CD4-positive, CD25-positive, alpha-beta regulatory T cell (primary cell): ENCODE results near the gene SAE1. TPM values are rescaled to one million over a fixed set of nuclear protein-coding genes. Genes with fewer than 3 reads are reported as not detected.

Experiments used
- ATAC-seq, 2 donors: fragments of 150-1000 bp; cut with Tn5 transposase; one replicate each; pipeline ENCODE4 v1.10.0; 2021; ENCODE audit warnings: low read depth in 2 of 2, moderate number of reproducible peaks in 2 of 2, moderate library complexity in 1 of 2
- DNase-seq, 3 donors: peaks; one replicate each; pipeline versions ENCODE4 v3.0.0 to v3.0.0-alpha.2; 2012 to 2022; ENCODE audit warnings: mixed read lengths in 1 of 3
- H3K27ac ChIP-seq: one replicate; pipeline ENCODE4 v1.7.0; 2013; ENCODE audit warnings: mild to moderate bottlenecking, low read length; ENCODE audit not compliant: insufficient read depth, poor library complexity, severe bottlenecking
- H3K27me3 ChIP-seq: one replicate; pipeline ENCODE4 v1.7.0; 2013; ENCODE audit warnings: low read length; ENCODE audit not compliant: control insufficient read depth, insufficient read depth
- H3K36me3 ChIP-seq: one replicate; pipeline ENCODE4 v1.7.0; 2013; ENCODE audit warnings: mild to moderate bottlenecking, low read length, moderate library complexity; ENCODE audit not compliant: control insufficient read depth, insufficient read depth
- H3K4me1 ChIP-seq: 2 replicates; pipeline ENCODE4 v1.7.0; 2013; ENCODE audit warnings: mild to moderate bottlenecking, low read length; ENCODE audit not compliant: insufficient read depth, control insufficient read depth, poor library complexity, severe bottlenecking
- H3K4me3 ChIP-seq: one replicate; pipeline ENCODE4 v1.7.0; 2013; ENCODE audit warnings: low read depth, mild to moderate bottlenecking, low read length, moderate library complexity
- H3K9me3 ChIP-seq, 2 experiments: 1 replicate in 1 of 2; 2 replicates in 1 of 2; pipeline ENCODE4 v1.7.0; 2013; ENCODE audit warnings: low read length in 2 of 2, mild to moderate bottlenecking in 1 of 2, moderate library complexity in 1 of 2; ENCODE audit not compliant: control insufficient read depth in 2 of 2
- H3K27ac Mint-ChIP-seq, 3 donors: one replicate each; pipeline ENCODE4 v1.8.0; 2020 to 2022; ENCODE audit warnings: mild to moderate bottlenecking in 3 of 3, mixed read lengths in 3 of 3, moderate library complexity in 2 of 3
- H3K27me3 Mint-ChIP-seq: one replicate; pipeline ENCODE4 v1.8.0; 2022; ENCODE audit warnings: mild to moderate bottlenecking, mixed read lengths
- H3K36me3 Mint-ChIP-seq: one replicate; pipeline ENCODE4 v1.8.0; 2020; ENCODE audit warnings: mixed read lengths
- H3K4me1 Mint-ChIP-seq, 4 donors: one replicate each; pipeline ENCODE4 v1.8.0; 2020 to 2022; ENCODE audit warnings: mixed read lengths in 4 of 4, mild to moderate bottlenecking in 1 of 4
- H3K4me3 Mint-ChIP-seq, 4 donors: one replicate each; pipeline ENCODE4 v1.8.0; 2020 to 2022; ENCODE audit warnings: mild to moderate bottlenecking in 4 of 4, mixed read lengths in 4 of 4, moderate library complexity in 3 of 4
- H3K9me3 Mint-ChIP-seq, 7 donors: one replicate each; pipeline ENCODE4 v1.8.0; 2020 to 2022; ENCODE audit warnings: mixed read lengths in 7 of 7, mild to moderate bottlenecking in 3 of 7, moderate library complexity in 2 of 7
- polyA plus RNA-seq, 4 donors: library from polyadenylated mRNA; unstranded; fragments of 300-500 nt; fragmentation: Illumina TruSeq; gene quantifications; one replicate each; pipeline ENCODE4 v1.2.3, GENCODE V29; 2021
- total RNA-seq: library from RNA; stranded (reverse); gene quantifications from one replicate; pipeline ENCODE4 v1.2.3, GENCODE V29; 2022

The SAE1 gene
- total and polyA plus RNA-seq, 5 donors from 2014 or later = 45.5 to 127 (median 110) TPM

DNA sequence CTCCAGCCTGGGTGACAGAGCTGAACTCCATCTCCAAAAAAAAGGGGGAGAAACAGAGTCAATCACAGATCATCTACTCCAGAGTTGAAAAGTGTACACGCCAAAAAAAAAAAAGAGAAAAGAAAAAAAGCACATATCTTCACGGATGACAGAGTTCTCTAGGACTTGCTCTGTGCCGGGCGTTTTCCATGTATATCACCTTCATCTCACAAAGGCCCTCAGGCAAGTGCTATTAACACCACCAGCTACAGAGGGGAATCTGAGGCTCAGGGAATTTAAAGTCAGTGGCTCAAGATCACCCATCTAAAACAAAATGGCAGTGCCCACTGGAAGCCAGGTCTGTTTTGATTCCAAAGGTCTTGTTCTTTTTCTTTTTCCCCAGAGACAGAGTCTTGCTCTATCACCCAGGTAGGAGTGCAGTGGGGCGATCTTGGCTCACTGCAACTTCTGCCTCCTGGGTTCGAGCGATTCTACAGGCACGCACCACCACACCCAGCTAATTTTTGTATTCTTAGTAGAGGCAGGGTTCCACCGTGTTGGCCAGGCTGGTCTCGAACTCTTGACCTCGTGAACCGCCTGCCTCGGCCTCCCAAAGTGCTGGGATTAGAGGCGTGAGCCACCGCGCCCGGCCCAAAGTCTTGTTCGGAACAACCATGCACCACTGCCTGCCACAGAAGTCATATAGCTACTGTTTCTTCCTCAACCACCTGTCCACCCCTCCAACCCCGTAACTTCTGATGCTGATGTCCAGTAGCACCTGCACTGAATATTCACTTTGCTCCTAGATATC is 42.2 kb downstream of the SAE1 start:
- no peak overlapping the region for H3K4me3 ChIP-seq
- no peak for DNase-seq
- H3K4me1 ChIP-seq = peaks cover 24% of the 10 kb centered on the region
- no peaks in the 10 kb centered on the region for H3K27me3 ChIP-seq
- H3K4me1 Mint-ChIP-seq = peaks cover 12 to 47% (median 24%) of the 10 kb centered on the region in 4 donors
- no peak overlapping the region for H3K27ac ChIP-seq
- no peak for ATAC-seq
- H3K36me3 ChIP-seq = peaks cover 26% of the 10 kb centered on the region
- peak overlapping the region; percentile 35 to 38 (median 36) for H3K27ac Mint-ChIP-seq
- no peaks in the 10 kb centered on the region for H3K9me3 ChIP-seq
- no peak overlapping the region for H3K4me3 Mint-ChIP-seq
- H3K36me3 Mint-ChIP-seq = peaks cover 37% of the 10 kb centered on the region
- H3K9me3 Mint-ChIP-seq = no peaks in the 10 kb centered on the region
- H3K27me3 Mint-ChIP-seq = no peaks in the 10 kb centered on the region

DNA sequence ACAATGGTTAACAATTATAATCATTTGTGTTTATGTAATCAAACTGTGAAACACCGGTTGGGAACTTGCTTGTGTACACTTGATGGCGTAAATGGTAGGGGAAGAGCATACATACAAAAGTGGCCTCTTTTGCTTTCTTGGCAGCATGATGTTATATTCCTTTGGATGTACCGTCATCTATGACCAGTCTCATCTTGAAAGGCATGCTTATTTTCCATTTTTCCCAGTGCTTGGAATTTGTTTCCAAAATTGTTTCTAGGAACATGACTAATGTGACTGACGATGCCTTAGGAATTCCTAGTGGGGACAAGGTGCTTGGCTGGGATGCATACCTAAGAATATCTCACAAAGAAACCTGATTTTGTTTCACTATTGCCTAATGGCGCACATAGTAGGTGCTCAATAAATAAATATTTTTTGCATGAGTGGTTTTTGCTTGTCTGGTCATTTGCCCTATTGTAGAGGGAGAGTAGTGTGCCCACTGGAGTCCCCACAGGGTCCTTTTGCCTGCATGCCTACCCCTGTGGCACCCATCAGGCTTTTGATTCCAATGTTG is 45.5 kb downstream of the SAE1 start:
- Histone ChIP-seq H3K27ac (peak overlapping the region; percentile 52), H3K4me3 (peak overlapping the region; percentile 74), H3K4me1 (peaks cover 36% of the 10 kb centered on the region), H3K9me3 (no peaks in the 10 kb centered on the region), H3K27me3 (no peaks in the 10 kb centered on the region), H3K36me3 (peaks cover 21% of the 10 kb centered on the region)
- H3K36me3 Mint-ChIP-seq = peaks cover 34% of the 10 kb centered on the region
- DNase-seq (no peak), ATAC-seq (no peak)
- H3K4me3 Mint-ChIP-seq = peak overlapping the region; percentile 49 to 81 (median 76)
- no peaks in the 10 kb centered on the region for H3K9me3 Mint-ChIP-seq
- H3K27me3 Mint-ChIP-seq = no peaks in the 10 kb centered on the region
- peaks cover 22 to 68% (median 34%) of the 10 kb centered on the region in 4 donors for H3K4me1 Mint-ChIP-seq
- H3K27ac Mint-ChIP-seq = peak overlapping the region; percentile 87 to 96 (median 90)

DNA sequence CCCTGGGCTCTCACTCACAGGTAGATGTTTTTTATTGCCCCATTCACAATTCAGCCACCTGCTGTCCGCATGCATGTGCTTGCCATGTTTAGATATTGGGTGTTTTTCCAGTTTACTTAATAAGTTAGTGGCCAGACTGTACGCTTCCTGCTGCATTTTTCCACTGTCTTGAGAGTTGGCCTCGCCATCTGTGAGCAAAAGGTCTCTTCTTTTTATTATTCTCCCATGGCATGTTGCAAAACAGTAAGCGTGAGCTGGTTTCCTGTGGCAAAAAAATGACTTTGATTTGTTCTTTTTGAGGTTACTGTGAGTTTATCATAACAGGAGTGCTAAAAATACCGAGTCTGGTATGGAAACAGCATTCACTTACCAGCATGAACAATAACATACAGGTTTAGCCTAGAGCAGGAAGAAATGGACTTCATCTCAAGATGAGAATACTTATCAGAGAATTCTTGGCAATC is 46.0 kb downstream of the SAE1 start:
- H3K4me1 ChIP-seq = peaks cover 36% of the 10 kb centered on the region
- H3K4me3 ChIP-seq = peak overlapping the region; percentile 74

DNA sequence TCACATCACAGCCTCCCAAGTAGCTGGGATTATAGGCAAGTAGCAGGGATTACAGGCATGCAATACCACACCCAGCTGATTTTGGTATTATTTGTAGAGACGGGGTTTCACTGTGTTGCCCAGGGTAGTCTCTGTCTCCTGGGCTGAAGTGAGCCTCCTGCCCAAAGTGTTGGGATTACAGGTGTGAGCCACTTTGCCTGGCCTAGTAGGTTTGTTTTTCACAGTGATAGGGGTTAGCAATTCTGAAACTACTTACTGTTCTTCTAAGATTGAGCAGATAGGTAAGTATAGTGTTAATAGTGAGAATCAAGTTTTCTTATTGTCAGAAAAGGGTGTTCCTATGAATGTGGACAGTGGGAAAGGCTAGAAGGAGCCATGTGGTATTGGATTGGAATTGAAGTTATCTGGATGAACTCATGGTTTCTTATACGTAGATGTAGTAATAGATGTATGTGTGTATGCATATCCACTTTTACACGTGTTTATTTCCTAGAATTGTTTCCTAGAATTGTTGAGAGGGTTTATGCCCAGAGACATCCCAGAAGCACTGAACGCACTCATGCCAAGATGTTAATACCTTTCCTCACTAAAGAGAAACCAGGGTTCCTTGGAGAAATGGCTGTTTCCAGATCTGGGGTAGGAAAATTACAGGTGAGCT is 49.1 kb downstream of the SAE1 start:
- H3K36me3 ChIP-seq = peaks cover 14% of the 10 kb centered on the region
- H3K27me3 ChIP-seq = no peaks in the 10 kb centered on the region
- H3K4me1 ChIP-seq = peaks cover 36% of the 10 kb centered on the region
- H3K4me3 ChIP-seq = no peak overlapping the region
- DNase-seq = no peak
- ATAC-seq = no peak
- H3K4me1 Mint-ChIP-seq = peaks cover 28 to 68% (median 44%) of the 10 kb centered on the region in 4 donors
- no peaks in the 10 kb centered on the region for H3K9me3 Mint-ChIP-seq
- peaks cover 33% of the 10 kb centered on the region for H3K36me3 Mint-ChIP-seq
- peak overlapping the region in 1 of 4 donors; percentile 28 for H3K4me3 Mint-ChIP-seq
- peak overlapping the region; percentile 6 for H3K27ac ChIP-seq
- peak overlapping the region; percentile 21 to 86 (median 71) for H3K27ac Mint-ChIP-seq
- no peaks in the 10 kb centered on the region for H3K27me3 Mint-ChIP-seq
- no peaks in the 10 kb centered on the region for H3K9me3 ChIP-seq

More for the DNA sequence above, 46.0 kb downstream of the SAE1 start:
- no peaks in the 10 kb centered on the region for H3K27me3 ChIP-seq
- Mint-ChIP-seq H3K27ac (peak overlapping the region; percentile 87 to 96 (median 90)), H3K9me3 (no peaks in the 10 kb centered on the region), H3K36me3 (peaks cover 34% of the 10 kb centered on the region), H3K27me3 (no peaks in the 10 kb centered on the region), H3K4me3 (peak overlapping the region; percentile 30 to 81 (median 76)), H3K4me1 (peaks cover 22 to 68% (median 34%) of the 10 kb centered on the region in 4 donors)
- peak overlapping the region; percentile 52 for H3K27ac ChIP-seq
- peak in 2 of 3 donors; percentile 56 to 60 for DNase-seq
- peak; percentile 71 to 88 for ATAC-seq
- H3K9me3 ChIP-seq = no peaks in the 10 kb centered on the region
- peaks cover 21% of the 10 kb centered on the region for H3K36me3 ChIP-seq

DNA sequence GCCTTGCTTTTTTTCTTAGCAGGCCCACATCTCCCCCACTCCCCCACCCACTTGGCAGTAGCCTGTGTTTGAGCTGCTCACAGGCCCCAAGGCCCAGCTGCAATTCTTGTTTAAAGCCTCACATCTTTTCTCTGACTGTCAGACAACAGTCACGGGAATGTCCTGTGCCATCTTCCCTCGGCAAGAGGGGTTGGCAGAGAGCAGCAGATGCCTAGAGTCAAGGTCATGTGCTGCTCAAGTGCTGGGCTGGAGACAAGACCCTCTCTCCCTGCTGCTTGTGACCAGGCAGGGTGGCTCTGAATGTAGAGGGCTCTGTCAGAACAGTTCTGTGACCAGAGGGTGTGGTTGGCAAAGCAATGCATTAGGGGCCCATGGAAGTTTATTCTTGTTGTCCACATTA is 53.0 kb downstream of the SAE1 start:
- ATAC-seq = no peak
- Histone ChIP-seq H3K36me3 (peaks cover 14% of the 10 kb centered on the region), H3K27ac (no peak overlapping the region), H3K4me1 (peaks cover 45% of the 10 kb centered on the region), H3K4me3 (no peak overlapping the region), H3K9me3 (no peaks in the 10 kb centered on the region), H3K27me3 (no peaks in the 10 kb centered on the region)
- H3K27ac Mint-ChIP-seq = peak overlapping the region; percentile 31 to 82 (median 79)
- no peaks in the 10 kb centered on the region for H3K27me3 Mint-ChIP-seq
- H3K4me3 Mint-ChIP-seq = no peak overlapping the region
- no peak for DNase-seq
- H3K4me1 Mint-ChIP-seq = peaks cover 16 to 60% (median 40%) of the 10 kb centered on the region in 4 donors
- H3K36me3 Mint-ChIP-seq = peaks cover 29% of the 10 kb centered on the region
- no peaks in the 10 kb centered on the region for H3K9me3 Mint-ChIP-seq

DNA sequence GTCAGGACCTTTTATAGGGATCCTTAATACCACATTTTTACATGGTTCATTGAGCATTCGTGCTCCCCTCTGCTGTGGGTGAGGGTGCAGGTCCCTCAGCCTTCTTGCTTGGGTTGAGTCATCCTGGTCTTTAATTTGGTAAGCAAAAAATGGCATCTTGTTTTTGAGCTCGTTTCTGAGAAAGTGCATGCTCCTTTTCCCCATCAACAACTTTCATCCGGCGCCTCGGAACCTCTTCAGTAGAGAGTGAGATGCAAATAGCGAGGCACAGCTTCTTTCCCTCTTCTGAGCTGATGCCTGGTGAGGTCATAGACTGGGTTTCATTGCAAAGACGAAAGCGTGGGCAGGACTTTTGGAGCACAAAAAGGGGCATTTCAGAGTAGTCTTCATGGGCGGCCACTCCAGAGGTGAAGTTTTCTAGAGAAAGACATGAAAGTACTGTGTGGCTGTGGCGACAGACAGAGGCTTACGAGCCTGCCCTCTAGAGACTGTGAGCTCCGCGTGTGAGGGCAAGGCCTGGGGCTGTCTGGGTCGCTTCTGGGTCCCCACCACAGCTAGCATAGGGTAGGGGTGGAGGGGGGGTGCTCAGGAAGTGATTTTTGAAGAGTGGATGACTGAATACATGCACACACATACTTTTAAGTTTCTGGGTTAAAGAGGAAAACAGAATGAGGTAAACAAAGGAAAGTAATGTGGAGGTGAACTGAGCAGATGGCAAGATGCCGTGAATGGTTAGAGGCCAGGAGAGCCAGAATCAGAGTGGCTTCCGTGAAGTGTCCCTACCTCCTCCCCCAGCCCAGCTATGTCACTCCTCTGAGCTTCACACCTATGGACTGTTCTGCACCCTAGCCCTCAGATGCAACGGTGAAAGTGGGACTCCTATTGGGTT is 56.1 kb downstream of the SAE1 start:
- Histone ChIP-seq H3K4me3 (peak overlapping the region; percentile 71), H3K9me3 (no peaks in the 10 kb centered on the region), H3K27me3 (no peaks in the 10 kb centered on the region), H3K4me1 (peaks cover 57% of the 10 kb centered on the region), H3K36me3 (peaks cover 7% of the 10 kb centered on the region), H3K27ac (peak overlapping the region; percentile 80)
- peaks cover 21% of the 10 kb centered on the region for H3K36me3 Mint-ChIP-seq
- DNase-seq (peak; percentile 53 to 91 (median 73)), ATAC-seq (peak; percentile 85 to 88)
- no peaks in the 10 kb centered on the region for H3K9me3 Mint-ChIP-seq
- peak overlapping the region; percentile 66 to 89 (median 83) for H3K4me3 Mint-ChIP-seq
- H3K27me3 Mint-ChIP-seq = no peaks in the 10 kb centered on the region
- peaks cover 13 to 70% (median 52%) of the 10 kb centered on the region in 4 donors for H3K4me1 Mint-ChIP-seq
- H3K27ac Mint-ChIP-seq = peak overlapping the region; percentile 91 to 96 (median 94)

DNA sequence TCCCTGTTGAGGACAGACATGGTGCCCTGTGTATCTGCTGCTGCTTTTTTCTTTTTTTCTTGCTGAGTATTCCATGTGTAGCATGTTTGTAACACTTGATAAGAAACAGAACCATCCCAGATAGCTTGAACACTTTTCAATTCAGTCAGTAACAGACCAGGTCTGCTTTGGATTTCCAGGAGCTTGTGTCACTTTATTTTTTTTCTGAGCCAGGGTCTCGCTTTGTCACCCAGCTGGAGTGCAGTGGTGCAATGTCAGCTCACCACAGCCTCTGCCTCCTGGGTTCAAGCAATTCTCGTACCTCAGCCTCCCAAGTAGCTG is 56.7 kb downstream of the SAE1 start:
- Mint-ChIP-seq H3K27ac (peak overlapping the region; percentile 91 to 96 (median 94)), H3K36me3 (peaks cover 16% of the 10 kb centered on the region), H3K4me1 (peaks cover 10 to 66% (median 47%) of the 10 kb centered on the region in 4 donors), H3K9me3 (no peaks in the 10 kb centered on the region), H3K4me3 (peak overlapping the region in 3 of 4 donors; percentile 66 to 83 (median 83)), H3K27me3 (no peaks in the 10 kb centered on the region)
- Histone ChIP-seq H3K4me3 (peak overlapping the region; percentile 47), H3K4me1 (peaks cover 57% of the 10 kb centered on the region), H3K27me3 (no peaks in the 10 kb centered on the region), H3K9me3 (no peaks in the 10 kb centered on the region), H3K27ac (peak overlapping the region; percentile 80), H3K36me3 (peaks cover 4% of the 10 kb centered on the region)
- no peak for ATAC-seq
- no peak for DNase-seq
